Measurements from ENCODE around the gene CCNK. TPM values are rescaled to one million over a fixed set of nuclear protein-coding genes. Genes with fewer than 3 reads are reported as not detected.

The CCNK gene
- polyA plus RNA-seq, 4 donors = 42.6 to 49.0 (median 45.6) TPM

- DNase-seq (ENCODE audit: low read depth in 4 of 4, low spot score in 2 of 4) = no peak
Observed at GRCh38 chr14:99505089-99505488, 23.9 kb downstream of the CCNK start.

GRCh38 chr14:99506276-99506675, 25.1 kb downstream of the CCNK start:
- no peak for DNase-seq (ENCODE audit: low read depth in 4 of 4, low spot score in 2 of 4)

- DNase-seq (ENCODE audit: low read depth in 4 of 4, low spot score in 2 of 4) = no peak
Observed at GRCh38 chr14:99507860-99508640, 26.8 kb downstream of the CCNK start.

- no peak for DNase-seq (ENCODE audit: low read depth in 4 of 4, low spot score in 2 of 4)
Observed at GRCh38 chr14:99508896-99509629, 27.9 kb downstream of the CCNK start.

GRCh38 chr14:99509871-99510555, 28.8 kb downstream of the CCNK start:
- DNase-seq (ENCODE audit: low read depth in 4 of 4, low spot score in 2 of 4) = no peak

GRCh38 chr14:99510556-99511139, 29.4 kb downstream of the CCNK start:
- DNase-seq (ENCODE audit: low read depth in 4 of 4, low spot score in 2 of 4) = no peak

- no peak for DNase-seq (ENCODE audit: low read depth in 4 of 4, low spot score in 2 of 4)
Observed at GRCh38 chr14:99511421-99512109, 30.4 kb downstream of the CCNK start.

GRCh38 chr14:99512110-99512449, 30.9 kb downstream of the CCNK start:
- DNase-seq (ENCODE audit: low read depth in 4 of 4, low spot score in 2 of 4) = no peak

GRCh38 chr14:99512571-99513182, 31.5 kb downstream of the CCNK start:
- DNase-seq (ENCODE audit: low read depth in 4 of 4, low spot score in 2 of 4) = no peak

GRCh38 chr14:99513183-99513694, 32.0 kb downstream of the CCNK start:
- DNase-seq (ENCODE audit: low read depth in 4 of 4, low spot score in 2 of 4) = no peak

- no peak for DNase-seq (ENCODE audit: low read depth in 4 of 4, low spot score in 2 of 4)
Observed at GRCh38 chr14:99513946-99514551, 32.8 kb downstream of the CCNK start.

- no peak for DNase-seq (ENCODE audit: low read depth in 4 of 4, low spot score in 2 of 4)
Observed at GRCh38 chr14:99514552-99515300, 33.5 kb downstream of the CCNK start.

- DNase-seq (ENCODE audit: low read depth in 4 of 4, low spot score in 2 of 4) = no peak
Observed at GRCh38 chr14:99515301-99516155, 34.3 kb downstream of the CCNK start.

- no peak for DNase-seq (ENCODE audit: low read depth in 4 of 4, low spot score in 2 of 4)
Observed at GRCh38 chr14:99516156-99516870, 35.1 kb downstream of the CCNK start.

- no peak for DNase-seq (ENCODE audit: low read depth in 4 of 4, low spot score in 2 of 4)
Observed at GRCh38 chr14:99516871-99517642, 35.8 kb downstream of the CCNK start.

GRCh38 chr14:99517643-99518381, 36.6 kb downstream of the CCNK start:
- no peak for DNase-seq (ENCODE audit: low read depth in 4 of 4, low spot score in 2 of 4)
